OCI-LY3 (cell line): ENCODE data around the gene SEPTIN12.

Source experiments
- H2AFZ ChIP-seq: fragments of 200-600, 300-600 bp; shearing (Covaris generic); 2 replicates; pipeline ENCODE4 v1.6.0; 2014; ENCODE audit warnings: antibody characterized with exemption, low read depth, low read length
- H3K27ac ChIP-seq: fragments of 200-600, 300-600 bp; sonication (generic); 2 replicates; pipeline ENCODE4 v1.5.1; 2014; ENCODE audit warnings: mild to moderate bottlenecking, low read length, moderate library complexity, mixed read lengths
- H3K27me3 ChIP-seq: fragments of 200-600, 300-600 bp; sonication (generic); 2 replicates; pipeline ENCODE4 v1.6.1; 2014; ENCODE audit warnings: low read depth, low read length, mixed read lengths
- H3K36me3 ChIP-seq: fragments of 200-600, 300-600 bp; sonication (generic); replicated peaks from 2 replicates; pipeline ENCODE3; 2014; ENCODE audit warnings: low read depth, low read length, mixed read lengths
- H3K4me1 ChIP-seq: fragments of 300-600, 200-600 bp; sonication (generic); 2 replicates; pipeline ENCODE4 v1.6.1; 2014; ENCODE audit warnings: low read length, mixed read lengths
- H3K4me2 ChIP-seq: fragments of 200-600, 300-600 bp; sonication (generic); 2 replicates; pipeline ENCODE4 v1.6.1; 2014; ENCODE audit warnings: low read length, mixed read lengths
- H3K4me3 ChIP-seq: fragments of 300-600, 200-600 bp; sonication (generic); 2 replicates; pipeline ENCODE4 v1.5.1; 2014; ENCODE audit warnings: antibody characterized with exemption, mild to moderate bottlenecking, low read length, moderate library complexity
- H3K79me2 ChIP-seq: fragments of 300-600, 200-600 bp; shearing (Covaris generic); 2 replicates; pipeline ENCODE4 v1.6.1; 2014; ENCODE audit warnings: mild to moderate bottlenecking, low read length, mixed read lengths
- H3K9ac ChIP-seq: fragments of 300-600, 200-600 bp; shearing (Covaris generic); 2 replicates; pipeline ENCODE4 v1.6.0; 2014; ENCODE audit warnings: mild to moderate bottlenecking, low read length, moderate library complexity
- H3K9me3 ChIP-seq: fragments of 200-600, 300-600 bp; shearing (Covaris generic); 2 replicates; pipeline ENCODE4 v1.6.1; 2014; ENCODE audit warnings: low read length, mixed read lengths; ENCODE audit not compliant: insufficient read depth
- H4K20me1 ChIP-seq: fragments of 200-600, 300-600 bp; sonication (generic); 2 replicates; pipeline ENCODE4 v1.6.1; 2016; ENCODE audit warnings: low read length, mixed read lengths; ENCODE audit not compliant: insufficient read depth
- EZH2phosphoT487 ChIP-seq: fragments of 200-600 bp; shearing (Covaris generic); IDR thresholded peaks from 2 replicates; pipeline ENCODE4 v1.6.1; 2018; ENCODE audit warnings: antibody characterized with exemption, mixed run types, low read depth
- TF ChIP-seq, protein P1 (sequence below): fragments of 200-600, 300-600 bp; sonication (generic); IDR thresholded peaks from 2 replicates; pipeline ENCODE4 v1.5.1; 2014; ENCODE audit warnings: antibody characterized with exemption, low read length, low read depth

The SEPTIN12 gene

DNA sequence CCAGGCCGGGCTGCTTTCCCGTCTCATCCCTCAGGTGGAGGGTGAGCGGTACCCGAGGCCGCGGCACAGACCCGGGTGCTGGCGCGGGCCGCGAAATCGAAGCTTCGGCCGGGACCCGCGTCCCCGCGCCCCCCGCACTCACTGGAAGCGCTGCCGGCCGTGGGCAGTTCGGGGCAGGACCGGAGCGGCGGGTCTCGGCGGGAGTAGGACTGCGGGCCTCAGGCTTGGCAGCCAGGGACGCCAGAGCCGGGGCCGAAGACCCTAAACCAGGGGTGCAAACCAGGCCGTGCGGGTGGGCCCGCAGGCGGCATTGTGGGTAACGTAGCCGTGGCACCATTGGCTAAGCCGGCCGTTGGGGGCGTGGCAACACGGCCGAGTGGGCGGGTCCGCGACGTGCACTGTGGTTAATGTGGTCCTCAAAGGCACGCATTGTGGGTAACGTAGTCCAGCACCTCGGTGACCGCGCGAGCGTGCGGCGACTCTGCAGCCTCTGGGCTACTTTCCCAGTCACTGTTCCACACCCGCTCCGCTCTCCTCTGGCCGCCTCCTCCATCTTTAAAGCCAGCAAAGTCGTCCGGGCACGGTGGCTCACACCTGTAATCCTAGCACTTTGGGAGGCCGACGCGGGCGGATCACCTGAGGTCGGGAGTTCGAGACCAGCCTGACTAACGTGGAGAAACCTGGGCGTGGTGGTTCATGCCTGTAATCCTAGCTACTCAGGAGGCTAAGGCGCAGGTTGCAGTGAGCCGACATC, 21.1 kb downstream of the SEPTIN12 start, which contains the start of gene ZNF500:
TSS of gene ZNF500 (minus strand) at position 288 of the 754 bp plus-strand sequence. CDS start 1,184 bp downstream, outside the sequence.
- H3K27me3 ChIP-seq = no peaks in the 10 kb centered on the region
- TF ChIP-seq, protein P1, sequence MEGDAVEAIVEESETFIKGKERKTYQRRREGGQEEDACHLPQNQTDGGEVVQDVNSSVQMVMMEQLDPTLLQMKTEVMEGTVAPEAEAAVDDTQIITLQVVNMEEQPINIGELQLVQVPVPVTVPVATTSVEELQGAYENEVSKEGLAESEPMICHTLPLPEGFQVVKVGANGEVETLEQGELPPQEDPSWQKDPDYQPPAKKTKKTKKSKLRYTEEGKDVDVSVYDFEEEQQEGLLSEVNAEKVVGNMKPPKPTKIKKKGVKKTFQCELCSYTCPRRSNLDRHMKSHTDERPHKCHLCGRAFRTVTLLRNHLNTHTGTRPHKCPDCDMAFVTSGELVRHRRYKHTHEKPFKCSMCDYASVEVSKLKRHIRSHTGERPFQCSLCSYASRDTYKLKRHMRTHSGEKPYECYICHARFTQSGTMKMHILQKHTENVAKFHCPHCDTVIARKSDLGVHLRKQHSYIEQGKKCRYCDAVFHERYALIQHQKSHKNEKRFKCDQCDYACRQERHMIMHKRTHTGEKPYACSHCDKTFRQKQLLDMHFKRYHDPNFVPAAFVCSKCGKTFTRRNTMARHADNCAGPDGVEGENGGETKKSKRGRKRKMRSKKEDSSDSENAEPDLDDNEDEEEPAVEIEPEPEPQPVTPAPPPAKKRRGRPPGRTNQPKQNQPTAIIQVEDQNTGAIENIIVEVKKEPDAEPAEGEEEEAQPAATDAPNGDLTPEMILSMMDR = no peak
- no peak for TF ChIP-seq EZH2phosphoT487
- no peaks in the 10 kb centered on the region for H4K20me1 ChIP-seq
- peak within 1 kb of the TSS; percentile 25 for H3K27ac ChIP-seq
- peaks cover 18% of the 10 kb centered on the region for H3K79me2 ChIP-seq
- peaks cover 7% of the 10 kb centered on the region for H3K36me3 ChIP-seq
- H3K4me3 ChIP-seq = peak within 1 kb of the TSS; percentile 81
- H2AFZ ChIP-seq = peak within 1 kb of the TSS; percentile 73; the same call in 1 of the 2 replicates
- peaks cover 10% of the 10 kb centered on the region for H3K4me1 ChIP-seq
- peak within 1 kb of the TSS; percentile 70 for H3K9ac ChIP-seq
- peak within 1 kb of the TSS; percentile 86 for H3K4me2 ChIP-seq
- no peaks in the 10 kb centered on the region for H3K9me3 ChIP-seq

- Histone ChIP-seq H3K9ac (peak overlapping the region; percentile 69), H3K4me1 (peaks cover 10% of the 10 kb centered on the region), H4K20me1 (no peaks in the 10 kb centered on the region), H3K4me3 (peak overlapping the region; percentile 81), H3K36me3 (peaks cover 11% of the 10 kb centered on the region), H2AFZ (no peak overlapping the region), H3K9me3 (no peaks in the 10 kb centered on the region), H3K4me2 (peak overlapping the region; percentile 78), H3K79me2 (peaks cover 18% of the 10 kb centered on the region), H3K27ac (no peak overlapping the region), H3K27me3 (no peaks in the 10 kb centered on the region)
- no peak for TF ChIP-seq EZH2phosphoT487
- TF ChIP-seq, protein P1 = no peak
Measured at GRCh38 chr16:4765511-4766474, 22.4 kb downstream of the SEPTIN12 start.

GRCh38 chr16:4763791-4764190, 24.4 kb downstream of the SEPTIN12 start:
- peaks cover 6% of the 10 kb centered on the region for H3K4me1 ChIP-seq
- H3K36me3 ChIP-seq = peaks cover 23% of the 10 kb centered on the region
- no peak for TF ChIP-seq EZH2phosphoT487
- TF ChIP-seq, protein P1 = no peak
- H3K79me2 ChIP-seq = peaks cover 18% of the 10 kb centered on the region
- no peak overlapping the region for H3K4me2 ChIP-seq
- no peaks in the 10 kb centered on the region for H3K9me3 ChIP-seq
- no peak overlapping the region for H3K4me3 ChIP-seq
- H3K27ac ChIP-seq = no peak overlapping the region
- H3K27me3 ChIP-seq = no peaks in the 10 kb centered on the region
- no peak overlapping the region for H2AFZ ChIP-seq
- H3K9ac ChIP-seq = no peak overlapping the region
- no peaks in the 10 kb centered on the region for H4K20me1 ChIP-seq

- no peak overlapping the region for H2AFZ ChIP-seq
- TF ChIP-seq EZH2phosphoT487 = no peak
- TF ChIP-seq, protein P1 = no peak
- H4K20me1 ChIP-seq = no peaks in the 10 kb centered on the region
- H3K9me3 ChIP-seq = no peaks in the 10 kb centered on the region
- H3K36me3 ChIP-seq = peaks cover 26% of the 10 kb centered on the region
- H3K4me3 ChIP-seq = no peak overlapping the region
- no peak overlapping the region for H3K9ac ChIP-seq
- H3K79me2 ChIP-seq = peaks cover 18% of the 10 kb centered on the region
- H3K27me3 ChIP-seq = no peaks in the 10 kb centered on the region
- H3K4me2 ChIP-seq = no peak overlapping the region
- H3K4me1 ChIP-seq = peaks cover 6% of the 10 kb centered on the region
- no peak overlapping the region for H3K27ac ChIP-seq
Measured at GRCh38 chr16:4762205-4762604, 25.9 kb downstream of the SEPTIN12 start.
